Measurements from ENCODE around the gene FAF2.

Gene FAF2

DNA sequence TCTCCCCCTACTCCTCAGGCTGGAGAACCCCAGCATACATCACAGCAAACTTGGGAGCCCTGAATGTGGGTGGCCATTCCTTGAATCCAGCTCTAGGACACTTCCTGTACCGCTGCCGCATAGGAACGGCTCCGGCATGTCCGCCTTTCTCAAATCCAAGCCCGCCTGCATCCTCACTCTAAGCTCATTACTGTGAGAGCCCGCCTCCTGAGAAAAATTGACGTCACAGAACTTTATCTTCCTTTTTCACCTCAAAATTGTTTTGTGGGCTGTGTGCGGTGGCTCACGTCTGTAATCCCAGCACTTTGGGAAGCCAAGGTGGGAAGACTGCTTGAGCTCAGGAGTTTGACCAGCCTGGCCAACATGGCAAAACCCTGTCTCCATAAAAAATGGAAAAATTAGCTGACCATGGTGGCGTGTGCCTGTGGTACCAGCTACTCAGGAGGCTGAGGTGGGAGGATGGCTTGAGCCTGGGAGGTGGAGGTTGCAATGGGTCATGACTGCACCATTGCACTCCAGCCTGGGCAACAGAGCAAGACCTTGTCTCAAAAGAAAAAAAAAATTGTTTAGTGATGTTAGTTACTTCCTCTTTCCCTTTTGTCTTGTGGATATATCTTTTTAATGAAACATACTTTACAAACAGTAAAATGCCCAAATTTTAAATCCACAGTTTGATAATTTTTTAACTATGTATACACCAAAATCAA, 66.2 kb downstream of the FAF2 start:
- no peak overlapping the region for H3K27ac ChIP-seq
- TF ChIP-seq, protein P1, sequence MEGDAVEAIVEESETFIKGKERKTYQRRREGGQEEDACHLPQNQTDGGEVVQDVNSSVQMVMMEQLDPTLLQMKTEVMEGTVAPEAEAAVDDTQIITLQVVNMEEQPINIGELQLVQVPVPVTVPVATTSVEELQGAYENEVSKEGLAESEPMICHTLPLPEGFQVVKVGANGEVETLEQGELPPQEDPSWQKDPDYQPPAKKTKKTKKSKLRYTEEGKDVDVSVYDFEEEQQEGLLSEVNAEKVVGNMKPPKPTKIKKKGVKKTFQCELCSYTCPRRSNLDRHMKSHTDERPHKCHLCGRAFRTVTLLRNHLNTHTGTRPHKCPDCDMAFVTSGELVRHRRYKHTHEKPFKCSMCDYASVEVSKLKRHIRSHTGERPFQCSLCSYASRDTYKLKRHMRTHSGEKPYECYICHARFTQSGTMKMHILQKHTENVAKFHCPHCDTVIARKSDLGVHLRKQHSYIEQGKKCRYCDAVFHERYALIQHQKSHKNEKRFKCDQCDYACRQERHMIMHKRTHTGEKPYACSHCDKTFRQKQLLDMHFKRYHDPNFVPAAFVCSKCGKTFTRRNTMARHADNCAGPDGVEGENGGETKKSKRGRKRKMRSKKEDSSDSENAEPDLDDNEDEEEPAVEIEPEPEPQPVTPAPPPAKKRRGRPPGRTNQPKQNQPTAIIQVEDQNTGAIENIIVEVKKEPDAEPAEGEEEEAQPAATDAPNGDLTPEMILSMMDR (conservative IDR thresholded peaks at IDR 0.05), result no peak
- TF ChIP-seq ZFX (IDR thresholded peaks at IDR 0.05), result no peak

DNA sequence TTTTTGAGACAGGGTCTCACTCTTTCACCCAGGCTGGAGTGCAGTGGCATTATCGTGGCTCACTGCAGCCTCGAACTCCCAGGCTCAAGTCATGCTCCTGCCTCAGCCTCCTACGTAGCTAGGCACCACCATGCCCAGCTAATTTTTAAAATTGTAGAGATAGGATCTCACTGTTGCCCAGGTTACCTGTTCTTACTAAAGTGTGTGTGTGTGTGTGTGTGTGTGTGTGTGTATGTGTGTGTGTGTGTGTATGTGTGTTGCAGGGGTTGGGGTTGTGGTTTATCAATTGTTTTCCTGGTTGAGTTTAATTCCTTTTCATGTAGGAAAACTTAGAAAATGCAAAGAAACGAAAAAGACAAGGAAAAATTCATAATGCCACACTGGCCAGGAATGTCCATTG, 67.2 kb downstream of the FAF2 start:
- TF ChIP-seq, protein P1 (conservative IDR thresholded peaks at IDR 0.05), result no peak
- TF ChIP-seq ZFX (IDR thresholded peaks at IDR 0.05), result no peak
- H3K27ac ChIP-seq, result no peak overlapping the region

DNA sequence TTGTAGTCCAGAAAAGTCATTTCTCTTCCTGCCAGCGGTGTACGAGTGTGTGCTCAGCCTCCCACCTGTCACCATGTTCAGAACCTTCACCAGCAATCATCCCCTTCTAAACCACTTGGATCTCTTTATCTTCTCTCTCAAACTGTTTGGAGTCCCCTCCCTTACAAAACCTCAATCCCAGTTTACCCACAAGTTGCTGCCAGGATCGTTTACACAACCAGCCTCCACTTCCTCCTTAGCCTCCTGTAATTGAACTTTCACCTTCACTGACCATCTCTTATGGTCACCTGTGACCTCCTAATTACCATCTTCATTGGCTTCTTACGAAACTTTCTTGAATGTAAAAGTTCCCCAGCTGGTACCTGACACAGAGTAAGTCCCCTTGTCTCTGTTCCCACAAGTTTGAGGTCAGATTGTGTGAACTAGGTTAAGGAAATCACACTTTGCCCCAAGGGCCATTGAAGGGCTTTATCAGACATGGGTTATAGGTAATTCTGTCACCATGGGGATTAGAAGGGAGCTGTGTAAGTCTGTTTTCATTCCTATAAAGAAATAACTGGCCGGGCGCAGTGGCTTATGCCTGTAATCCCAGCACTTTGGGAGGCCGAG, 69.0 kb downstream of the FAF2 start:
- no peak for TF ChIP-seq ZFX (IDR thresholded peaks at IDR 0.05)
- TF ChIP-seq, protein P1 (conservative IDR thresholded peaks at IDR 0.05), result no peak

DNA sequence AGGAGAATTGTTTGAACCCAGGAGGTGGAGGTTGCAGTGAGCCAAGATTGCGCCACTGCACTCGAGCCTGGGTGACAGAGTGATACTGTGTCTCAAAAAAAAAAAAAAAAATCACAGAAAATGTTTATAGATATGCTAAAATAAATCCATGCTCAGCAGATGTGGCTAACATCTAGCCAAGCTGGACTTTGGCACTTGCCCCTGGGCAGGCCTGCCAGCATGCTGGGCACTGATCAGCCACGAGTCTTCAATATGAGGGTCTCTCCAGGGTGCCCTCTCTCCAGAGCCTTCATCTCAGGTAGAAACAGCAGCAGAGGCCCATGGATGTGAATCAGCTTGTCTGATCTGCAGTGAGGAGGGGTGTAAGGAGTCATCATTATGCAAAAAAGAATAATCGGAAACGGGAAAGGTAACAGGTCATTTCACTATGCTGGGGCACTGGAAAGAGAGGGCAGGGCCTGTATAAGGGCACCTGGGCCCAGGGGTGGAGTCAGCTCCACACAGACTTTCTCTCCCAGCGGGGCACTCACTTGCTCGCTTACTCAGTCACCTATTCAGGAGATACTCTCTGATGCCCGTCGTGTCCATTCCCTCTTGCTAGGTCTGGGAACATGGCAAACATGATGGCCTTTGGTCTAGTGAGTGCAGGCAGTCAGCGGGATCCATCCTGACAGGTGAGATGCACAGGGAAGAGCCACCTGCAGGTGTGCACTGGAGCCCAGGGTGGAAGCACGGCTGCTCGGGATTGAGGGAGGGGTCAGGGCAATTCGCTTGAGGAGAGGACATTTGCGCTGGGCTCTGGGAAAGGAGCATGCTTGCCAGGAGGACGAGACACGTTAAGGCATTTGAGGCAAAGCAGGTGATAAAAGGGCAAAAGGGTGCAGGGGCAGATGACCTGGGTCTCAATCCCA, 71.9 kb downstream of the FAF2 start:
- TF ChIP-seq, protein P1 (conservative IDR thresholded peaks at IDR 0.05), result no peak
- TF ChIP-seq ZFX (IDR thresholded peaks at IDR 0.05), result no peak

More for the DNA sequence above, 69.0 kb downstream of the FAF2 start:
- no peak overlapping the region for H3K27ac ChIP-seq

DNA sequence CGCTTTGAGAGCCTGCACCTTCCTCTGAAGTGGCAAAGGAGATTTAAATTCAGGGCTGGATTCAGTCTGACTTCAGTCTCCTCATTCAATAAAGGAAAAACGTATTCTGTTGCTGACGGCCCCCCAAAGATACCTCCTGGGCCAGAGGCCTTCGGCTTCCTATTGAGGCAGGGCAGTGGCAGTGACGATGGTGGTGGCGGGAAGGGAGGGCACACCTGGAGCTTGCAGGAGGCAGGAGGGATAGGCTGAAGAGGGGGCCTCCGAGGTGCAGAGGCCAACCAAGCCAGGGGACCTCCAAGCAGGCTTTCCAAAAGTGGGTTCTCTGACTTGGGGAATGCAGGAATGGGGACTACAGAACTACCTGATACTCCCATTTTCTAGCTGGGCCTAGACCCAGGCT, 73.1 kb downstream of the FAF2 start:
- TF ChIP-seq, protein P1 (conservative IDR thresholded peaks at IDR 0.05), result no peak
- TF ChIP-seq ZFX (IDR thresholded peaks at IDR 0.05), result no peak
- no peak overlapping the region for H3K27ac ChIP-seq

More for the DNA sequence above, 71.9 kb downstream of the FAF2 start:
- no peak overlapping the region for H3K27ac ChIP-seq

DNA sequence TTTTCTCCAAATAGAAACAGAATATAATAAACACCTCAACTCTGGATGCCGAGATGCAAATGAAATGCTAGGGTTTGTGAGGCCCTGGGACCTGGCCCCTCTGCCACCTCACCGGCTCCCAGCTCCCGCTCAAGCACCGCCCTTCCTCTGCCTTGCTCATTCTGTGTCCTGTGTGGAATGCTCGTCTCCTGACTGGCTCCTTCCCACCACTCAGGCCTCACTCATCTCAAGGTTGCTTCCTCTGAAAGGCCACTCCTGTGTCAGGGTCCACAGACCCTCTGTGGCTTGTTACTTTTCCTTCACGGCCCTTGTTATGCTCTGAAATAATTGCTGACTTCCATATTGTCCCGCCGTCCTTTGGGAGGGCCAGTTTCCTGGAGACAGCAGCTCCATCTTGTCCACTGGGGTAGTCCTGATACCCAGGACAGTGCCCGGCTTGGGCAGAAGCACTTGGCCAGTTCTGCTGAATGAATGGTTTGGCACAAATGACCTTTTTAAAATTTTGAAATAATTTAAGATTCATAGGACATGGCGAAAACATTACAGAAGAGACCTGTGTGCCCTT, 73.6 kb downstream of the FAF2 start:
- H3K27ac ChIP-seq, result no peak overlapping the region
- TF ChIP-seq, protein P1 (conservative IDR thresholded peaks at IDR 0.05), result no peak
- TF ChIP-seq ZFX (IDR thresholded peaks at IDR 0.05), result no peak
